T1000 (cell line): ENCODE data around the gene ORC4.

Experiments
- DNase-seq: peaks from one replicate; lab custom pipeline; 2025; ENCODE audit warnings: mixed read lengths; lab: John Stamatoyannopoulos, UW

Gene ORC4

DNA sequence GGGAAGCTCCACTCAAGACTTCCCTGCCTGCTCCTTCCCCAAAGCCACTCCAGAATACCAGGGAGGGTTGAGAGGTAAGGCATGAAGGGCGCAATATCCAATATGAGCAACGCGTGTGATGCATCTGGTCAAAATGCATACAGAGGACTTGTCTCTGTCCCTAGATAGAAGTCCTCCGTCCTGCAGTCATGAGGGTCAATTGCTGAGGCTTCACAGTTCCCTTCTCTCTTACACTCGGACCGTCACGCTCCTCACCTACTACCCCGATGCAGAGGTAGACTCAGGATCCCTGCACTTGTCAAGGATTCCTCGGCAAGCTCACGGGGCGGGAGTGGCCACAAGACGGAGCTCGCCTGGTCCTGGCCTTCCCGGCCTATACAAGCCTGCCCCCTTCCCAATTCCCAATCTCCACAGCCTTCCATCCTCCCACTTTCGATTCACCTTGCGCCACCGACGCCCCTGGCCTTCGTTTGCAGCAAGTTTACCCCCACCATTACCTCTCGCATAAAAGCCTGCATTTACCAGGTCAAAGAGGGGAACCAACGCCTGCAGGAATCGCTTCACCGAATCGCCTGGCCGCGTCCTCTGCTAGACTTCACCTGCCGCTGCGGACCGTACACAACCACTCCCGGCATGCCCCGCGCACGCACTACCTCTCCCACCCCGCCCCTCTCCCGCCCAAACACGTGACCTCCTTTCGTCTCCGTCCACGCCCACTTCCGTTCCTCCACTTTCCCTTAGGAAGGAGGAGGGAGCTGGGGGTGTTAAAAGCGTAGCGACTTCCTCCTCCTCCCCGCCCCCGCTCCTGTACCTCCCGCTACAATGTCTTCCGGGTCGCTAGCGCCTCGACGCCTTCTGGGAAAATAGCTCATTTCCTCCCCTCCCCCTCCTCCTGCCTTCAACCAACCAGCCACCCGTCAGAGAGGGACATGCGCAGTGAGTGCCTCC lies at the start of gene ORC4:
Gene ORC4, minus strand, starts transcription at position 627 of the 948 bp plus-strand sequence. CDS start 44,779 bp downstream, outside the sequence.
- peak; percentile 96 for DNase-seq

DNA sequence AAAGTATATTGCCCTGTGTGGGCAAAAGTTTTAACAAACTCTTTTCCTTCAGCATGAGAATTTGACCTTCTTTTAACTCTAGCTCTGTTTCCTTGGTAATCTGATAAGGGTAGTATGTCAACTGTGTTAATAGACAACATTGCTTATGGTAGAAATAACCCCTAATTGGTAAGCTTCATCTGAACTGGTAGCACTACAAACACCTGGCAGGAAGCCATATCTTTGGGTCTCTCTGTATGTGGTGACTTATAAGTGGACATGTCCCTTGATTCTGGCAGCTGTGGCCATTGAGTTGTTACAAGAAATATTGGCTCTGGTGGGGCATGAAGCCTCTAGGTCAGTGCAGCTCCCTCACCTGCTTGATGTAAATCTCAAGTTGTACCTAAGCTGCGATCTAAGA lies 47.3 kb upstream of the ORC4 start:
- no peak for DNase-seq

DNA sequence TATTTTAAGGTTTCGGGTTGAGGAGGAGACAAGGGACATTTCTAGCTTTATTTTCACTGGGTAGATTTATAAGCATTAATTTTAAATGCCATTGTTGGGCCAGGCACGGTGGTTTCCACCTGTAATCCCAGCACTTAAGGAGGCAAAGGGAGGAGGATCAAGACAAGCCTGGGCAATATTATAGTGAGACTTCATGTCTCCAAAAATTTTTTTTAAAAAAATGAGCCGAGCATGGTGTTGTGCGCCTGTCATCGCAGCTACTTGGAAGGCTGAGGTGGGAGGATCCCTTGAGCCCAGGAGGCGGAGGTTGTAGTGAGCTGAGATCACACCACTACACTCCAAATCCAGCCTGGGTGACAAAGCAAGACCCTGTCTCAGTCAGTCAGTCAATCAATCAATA lies 45.4 kb upstream of the ORC4 start:
- DNase-seq = no peak

DNA sequence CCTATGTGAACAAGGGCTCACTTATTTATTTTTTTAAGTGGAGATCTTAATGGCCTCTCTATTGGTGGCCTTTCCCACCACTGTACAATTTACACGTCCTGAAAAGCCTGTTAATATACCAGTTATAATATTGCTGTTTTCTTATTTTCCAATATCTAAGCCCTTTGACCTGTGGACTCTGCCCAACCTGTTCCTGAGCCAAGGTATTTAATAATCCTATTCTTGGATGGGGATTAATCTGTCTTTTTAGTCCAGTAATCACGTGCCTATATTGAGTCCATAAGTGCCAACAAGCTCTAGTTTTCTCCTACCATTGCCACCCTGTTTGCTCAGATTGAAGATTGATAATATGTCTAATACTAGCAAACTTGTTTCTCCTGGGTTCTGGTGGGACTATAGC lies 43.1 kb upstream of the ORC4 start:
- DNase-seq = no peak

DNA sequence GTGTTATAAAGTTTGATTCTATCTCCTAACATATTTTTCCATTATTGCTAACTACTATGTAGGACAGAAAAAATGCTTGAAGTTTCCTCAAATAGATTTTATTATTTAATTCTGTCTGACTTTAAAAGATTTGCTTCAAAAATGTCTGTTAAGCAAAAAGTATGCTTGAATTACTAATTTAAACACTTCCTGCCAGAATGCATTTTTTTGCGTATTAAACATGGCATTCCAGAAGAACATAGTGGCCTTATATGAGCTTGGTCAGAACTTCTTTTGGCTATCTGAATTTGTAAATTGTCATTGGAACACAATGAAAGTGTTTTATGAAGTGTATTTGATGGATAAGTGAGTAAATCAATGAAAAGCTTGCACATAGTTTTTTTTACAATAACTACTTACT lies 38.1 kb upstream of the ORC4 start:
- DNase-seq = no peak

DNA sequence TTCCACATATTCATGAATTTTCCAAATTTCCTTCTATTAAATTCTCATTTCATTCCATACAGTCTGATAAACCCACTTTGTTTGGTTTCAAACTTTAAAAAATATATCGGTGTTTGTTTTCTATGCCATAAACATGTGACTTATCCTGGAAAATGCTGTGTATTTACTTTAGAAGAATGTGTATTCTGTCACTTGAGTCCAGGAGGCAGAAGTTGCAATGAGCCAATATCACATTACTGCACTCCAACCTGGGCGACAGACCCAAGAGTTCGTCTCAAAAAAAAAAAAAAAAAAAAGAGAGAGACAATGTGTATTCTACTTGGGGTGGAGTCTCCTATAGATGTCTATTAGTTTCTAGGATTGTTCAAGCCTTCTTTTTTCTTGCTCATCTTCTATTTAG lies 32.1 kb upstream of the ORC4 start:
- no peak for DNase-seq

DNA sequence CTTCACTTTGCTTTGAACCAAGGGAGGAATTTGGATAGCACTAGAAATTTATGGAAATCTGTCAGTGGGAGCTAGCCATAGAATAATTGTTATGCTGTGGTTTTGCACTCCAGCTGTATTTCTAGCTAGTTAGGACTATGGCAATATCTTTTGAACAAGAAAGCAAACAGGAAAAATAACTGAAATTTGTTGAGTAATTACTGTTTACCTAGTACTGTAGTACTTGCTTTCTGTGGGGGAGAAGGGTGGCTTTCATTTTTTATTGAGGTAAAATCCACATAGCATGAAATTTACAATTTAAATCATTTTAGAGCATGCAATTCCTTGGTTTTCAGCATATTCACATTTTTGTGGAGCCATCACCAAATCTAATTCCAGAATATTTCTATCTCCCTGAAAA lies 28.7 kb upstream of the ORC4 start:
- no peak for DNase-seq

DNA sequence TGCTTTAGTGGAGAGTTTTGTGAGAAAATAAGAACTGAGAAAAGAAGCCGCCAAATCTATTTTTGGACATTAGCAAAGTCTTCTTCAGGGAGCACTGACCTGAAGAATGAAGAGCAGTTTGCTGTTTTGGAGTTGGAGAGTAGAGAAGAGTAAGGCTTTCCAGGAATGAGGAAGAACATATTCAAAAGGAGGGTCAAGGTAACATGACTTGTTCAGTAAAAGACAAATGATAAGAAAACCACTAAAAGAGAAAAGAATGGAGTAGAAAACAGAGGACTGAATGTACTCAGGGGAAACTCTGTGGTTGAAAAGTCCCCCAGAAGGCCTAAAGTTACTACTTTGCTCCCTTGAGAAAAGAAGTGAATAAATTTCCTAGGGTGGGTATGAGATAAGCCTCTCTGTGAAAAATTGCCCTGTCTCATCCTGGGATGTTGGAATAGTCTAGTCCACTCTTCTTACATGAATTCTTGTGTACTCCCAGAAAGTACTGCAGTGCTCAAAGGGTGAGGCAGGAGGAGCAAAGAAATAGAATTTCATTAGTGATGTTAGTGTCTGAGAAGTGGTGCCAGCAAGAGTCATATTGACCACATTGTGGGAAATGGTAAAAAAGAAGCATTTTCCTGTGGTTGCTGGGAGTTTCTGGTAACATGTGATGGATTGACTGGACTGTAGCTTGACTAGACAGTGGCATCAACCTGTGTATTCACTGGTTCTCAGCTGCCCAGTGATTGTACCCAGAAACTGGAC lies 28.1 kb upstream of the ORC4 start:
- DNase-seq = no peak

DNA sequence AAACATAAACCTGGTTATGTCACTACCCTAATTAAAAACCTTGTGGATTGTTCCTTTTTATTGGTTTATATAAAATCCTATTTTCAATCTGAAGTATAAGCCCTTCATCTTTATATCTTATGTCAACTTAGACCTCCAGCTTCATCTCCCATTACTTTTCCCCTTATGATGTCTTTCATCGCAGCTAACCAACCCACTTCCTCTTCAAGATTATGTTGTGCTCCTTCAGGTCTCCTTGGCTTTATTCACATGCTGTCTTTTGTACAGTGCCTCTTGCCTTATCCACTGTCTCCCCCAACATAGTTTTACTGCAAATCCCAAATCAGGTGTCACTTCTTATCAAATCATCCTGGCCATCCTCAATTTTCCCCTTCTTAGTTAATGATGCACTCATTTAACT lies 26.3 kb upstream of the ORC4 start:
- no peak for DNase-seq

DNA sequence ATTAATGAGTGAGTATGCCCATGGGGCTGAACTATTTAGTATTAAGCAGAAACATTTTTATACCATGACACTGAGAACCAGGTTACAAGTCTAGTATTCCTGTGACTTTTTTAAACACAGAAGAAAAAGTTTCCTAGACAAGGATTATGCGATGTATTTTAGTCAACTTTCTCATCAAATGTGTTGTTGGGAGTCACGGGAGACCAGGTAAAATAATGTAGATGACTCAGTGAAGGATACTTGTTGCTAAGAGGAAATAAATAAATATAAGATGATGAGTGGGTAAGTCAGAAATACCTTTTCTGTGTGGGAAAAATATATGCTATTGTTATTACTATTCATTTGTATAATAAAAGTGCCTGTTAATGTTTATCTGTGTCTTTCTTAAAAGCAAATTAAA lies 23.8 kb upstream of the ORC4 start:
- no peak for DNase-seq

DNA sequence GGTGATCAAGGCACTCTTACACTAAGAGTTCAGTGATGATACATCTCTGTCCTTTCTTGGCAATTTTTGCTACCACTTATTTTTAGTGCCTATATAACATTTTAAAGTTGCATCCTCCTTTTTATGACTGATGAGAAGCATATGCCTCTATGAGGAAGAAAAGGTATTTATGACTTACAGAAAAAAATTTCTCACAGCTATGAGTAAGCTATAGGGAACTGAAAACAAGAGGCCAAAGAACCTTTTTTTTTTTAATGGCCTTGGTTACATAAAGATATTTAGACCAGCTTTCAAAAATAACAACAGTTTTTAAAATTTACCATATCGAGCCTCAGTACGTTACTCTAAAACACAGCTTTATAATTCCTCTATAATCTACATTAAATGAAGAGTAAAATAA lies 21.7 kb upstream of the ORC4 start:
- no peak for DNase-seq

DNA sequence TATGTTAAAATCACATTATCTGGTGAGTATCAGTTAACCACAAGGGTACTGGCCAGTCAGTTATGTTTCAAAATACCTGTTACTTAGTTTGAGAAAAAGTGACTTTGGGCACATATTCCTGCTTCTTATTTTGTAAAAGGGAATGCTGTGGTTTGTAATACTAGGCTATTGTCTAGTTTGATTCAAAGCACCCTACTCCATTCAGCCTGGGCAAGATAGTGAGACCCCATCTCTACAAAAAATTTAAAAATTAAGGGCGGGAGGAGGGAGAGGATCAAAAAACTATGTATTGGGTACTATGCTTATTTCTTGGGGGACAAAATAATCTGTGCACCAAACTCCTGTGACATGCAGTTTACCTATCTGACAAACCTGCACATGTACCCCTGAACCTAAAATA lies 19.2 kb upstream of the ORC4 start:
- DNase-seq = no peak

DNA sequence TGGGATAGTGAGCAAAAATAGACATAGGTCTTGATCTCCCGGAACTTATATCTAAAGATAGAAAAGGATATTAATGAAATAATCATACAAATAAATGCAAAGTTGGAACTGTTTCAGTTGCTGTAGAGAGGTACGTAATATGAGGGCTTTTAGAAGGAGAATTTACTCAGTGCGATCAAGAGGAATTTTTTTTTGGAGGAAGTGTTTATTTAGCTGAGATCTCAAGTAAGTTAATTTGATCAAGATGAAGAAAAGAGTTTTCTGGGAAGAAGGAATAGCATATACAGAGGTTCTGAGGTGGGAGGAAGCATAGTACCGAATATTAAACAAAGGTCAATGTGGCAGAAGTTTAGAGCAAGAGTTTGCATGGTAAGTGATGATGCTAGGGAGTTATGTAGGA lies 11.7 kb upstream of the ORC4 start:
- no peak for DNase-seq

DNA sequence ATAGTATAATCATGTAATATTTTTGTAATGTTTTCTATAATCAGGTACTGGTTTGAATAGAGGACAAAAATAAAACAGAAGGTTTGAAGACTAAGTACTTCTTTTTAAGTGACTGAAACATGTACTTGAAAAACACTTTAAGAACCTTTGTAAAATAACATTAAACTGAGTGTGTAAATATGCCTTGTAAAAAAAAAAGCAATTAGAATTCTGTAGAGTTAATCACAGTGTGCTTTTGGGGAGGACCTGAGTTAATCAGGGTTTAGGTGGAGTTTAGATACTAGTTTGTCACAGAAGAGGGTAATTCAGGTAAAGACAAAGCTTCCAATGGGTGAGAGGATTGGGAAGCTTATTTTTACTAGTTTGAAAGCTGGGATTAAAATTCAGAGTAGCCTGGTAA lies 10.6 kb upstream of the ORC4 start:
- no peak for DNase-seq

DNA sequence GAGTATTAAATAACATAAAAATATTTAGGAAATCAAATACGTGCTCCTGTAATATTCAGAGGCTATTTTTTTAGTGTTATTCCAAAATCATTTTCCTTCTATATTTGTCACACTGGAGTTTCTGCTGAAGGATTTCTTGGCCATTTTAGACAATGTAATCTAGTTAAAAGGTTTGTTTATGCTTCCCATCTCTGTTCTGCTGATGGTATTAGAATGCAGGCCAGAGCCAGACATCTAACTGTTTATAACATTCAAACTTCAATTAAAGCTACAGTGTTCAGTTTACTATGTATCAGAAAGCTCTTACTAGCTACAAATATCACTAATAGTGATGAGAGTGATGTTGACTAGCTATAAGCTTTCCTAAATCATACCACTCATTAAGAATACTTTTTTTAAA lies 8.2 kb upstream of the ORC4 start:
- DNase-seq = no peak

DNA sequence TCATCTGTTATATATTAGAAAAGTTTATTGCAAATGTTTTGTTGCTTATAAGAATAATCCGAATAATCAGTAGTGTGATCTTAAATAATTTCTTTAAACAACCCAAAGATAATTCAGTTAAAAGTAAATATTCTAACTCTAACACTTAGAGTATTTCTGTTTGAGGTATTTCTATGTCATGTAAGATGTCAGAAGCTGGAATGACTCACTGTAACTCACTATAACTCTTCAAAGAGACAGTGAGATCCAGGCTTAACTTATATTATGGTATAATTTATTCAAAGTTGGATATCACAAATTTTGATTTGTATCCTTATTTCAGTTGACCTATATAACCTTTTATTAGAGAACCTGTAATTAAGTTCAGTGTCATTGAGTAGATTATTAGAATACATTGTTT lies 7.3 kb upstream of the ORC4 start:
- no peak for DNase-seq

DNA sequence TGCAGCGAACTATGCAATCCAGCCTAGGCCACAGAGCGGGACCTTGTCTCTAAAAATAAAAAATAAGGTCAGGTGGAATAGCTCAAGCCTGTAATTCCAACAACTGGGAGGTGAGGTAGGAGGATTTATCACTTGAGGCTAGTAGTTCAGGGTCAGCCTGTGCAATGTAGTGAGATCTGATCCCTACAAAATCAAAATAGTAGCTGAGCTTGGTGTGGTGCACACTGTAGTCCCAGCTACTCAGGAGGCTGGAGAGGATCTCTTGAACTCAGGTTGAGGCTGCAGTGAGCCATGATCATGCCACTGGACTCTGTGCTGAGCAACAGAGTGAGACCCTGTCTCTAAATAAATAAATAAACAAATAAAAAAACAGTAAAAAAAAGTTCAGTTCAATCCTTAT lies 6.0 kb upstream of the ORC4 start:
- no peak for DNase-seq

DNA sequence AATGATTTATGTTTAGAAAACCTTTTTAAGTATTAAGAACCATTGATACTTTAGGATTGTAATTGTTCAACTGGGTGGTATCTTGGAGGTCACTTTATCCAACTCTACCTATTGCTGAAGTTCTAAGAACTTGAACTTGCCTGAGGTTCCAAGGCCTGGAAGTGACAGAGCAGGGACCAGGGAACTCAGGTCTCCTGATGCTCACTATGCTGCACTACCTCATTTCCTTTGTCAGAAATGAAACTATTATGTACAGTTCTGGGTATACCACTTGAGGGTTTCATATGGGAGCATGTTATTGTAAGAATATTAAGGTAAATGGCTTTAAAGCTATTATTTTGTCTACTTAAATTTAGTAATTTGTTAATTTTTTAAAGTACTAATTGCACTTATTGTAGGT lies 3.3 kb upstream of the ORC4 start:
- DNase-seq = no peak

DNA sequence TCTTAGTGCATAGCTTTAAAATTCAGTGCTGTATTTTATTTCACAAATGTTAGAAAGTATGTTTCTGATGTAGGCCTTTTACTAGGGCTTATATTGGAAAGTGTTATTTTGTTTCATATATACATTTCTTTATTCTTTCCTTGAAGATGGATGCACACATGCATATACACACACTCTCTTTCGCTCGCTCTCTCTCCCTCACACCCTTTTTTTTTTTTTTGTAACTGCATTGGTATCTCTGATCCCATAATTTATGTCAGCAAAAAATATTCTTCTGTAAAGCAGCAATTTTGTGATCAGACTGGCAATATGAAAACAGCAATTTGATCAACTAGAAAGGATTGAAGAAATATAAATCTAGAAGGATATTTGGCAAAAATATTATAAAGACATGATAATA lies 2.3 kb upstream of the ORC4 start:
- no peak for DNase-seq

DNA sequence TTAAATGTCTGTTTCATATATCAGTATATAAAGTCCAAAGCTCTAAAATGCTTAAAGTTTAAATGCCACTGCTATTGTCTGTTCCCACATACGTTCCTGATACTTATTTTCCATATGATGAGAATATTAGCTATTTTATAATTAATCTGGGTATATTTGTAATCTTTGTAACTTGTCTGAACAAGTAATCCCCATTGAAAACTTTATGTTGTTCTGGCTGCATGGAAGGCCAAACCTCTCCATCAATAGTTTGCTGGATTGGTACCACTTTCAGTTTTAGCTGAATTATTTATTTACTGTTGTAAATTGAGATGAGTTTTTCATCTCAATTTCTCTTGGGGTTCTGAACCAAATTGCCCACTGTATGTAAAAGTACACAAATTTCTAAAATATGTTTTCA lies 1.8 kb upstream of the ORC4 start:
- no peak for DNase-seq

DNA sequence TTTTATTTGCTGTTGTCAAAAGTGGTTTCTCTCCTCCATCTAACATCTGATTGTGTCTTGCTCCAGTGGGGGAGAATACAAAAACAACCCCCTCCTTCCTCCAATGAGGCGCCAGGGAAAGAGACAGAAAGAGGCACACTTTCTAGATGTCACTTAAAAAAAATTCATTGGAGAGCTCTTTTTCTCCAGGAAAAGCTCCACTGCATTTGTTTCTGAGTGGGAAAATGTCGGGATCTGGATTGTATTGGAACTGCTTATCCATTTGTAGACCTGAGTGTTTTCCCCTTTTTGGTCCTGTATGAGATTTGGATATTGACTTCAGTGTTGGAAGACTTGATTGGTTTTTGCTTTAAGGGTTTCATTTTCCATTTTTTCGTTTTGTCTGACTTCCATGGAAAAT lies 1.3 kb upstream of the ORC4 start:
- DNase-seq = no peak

DNA sequence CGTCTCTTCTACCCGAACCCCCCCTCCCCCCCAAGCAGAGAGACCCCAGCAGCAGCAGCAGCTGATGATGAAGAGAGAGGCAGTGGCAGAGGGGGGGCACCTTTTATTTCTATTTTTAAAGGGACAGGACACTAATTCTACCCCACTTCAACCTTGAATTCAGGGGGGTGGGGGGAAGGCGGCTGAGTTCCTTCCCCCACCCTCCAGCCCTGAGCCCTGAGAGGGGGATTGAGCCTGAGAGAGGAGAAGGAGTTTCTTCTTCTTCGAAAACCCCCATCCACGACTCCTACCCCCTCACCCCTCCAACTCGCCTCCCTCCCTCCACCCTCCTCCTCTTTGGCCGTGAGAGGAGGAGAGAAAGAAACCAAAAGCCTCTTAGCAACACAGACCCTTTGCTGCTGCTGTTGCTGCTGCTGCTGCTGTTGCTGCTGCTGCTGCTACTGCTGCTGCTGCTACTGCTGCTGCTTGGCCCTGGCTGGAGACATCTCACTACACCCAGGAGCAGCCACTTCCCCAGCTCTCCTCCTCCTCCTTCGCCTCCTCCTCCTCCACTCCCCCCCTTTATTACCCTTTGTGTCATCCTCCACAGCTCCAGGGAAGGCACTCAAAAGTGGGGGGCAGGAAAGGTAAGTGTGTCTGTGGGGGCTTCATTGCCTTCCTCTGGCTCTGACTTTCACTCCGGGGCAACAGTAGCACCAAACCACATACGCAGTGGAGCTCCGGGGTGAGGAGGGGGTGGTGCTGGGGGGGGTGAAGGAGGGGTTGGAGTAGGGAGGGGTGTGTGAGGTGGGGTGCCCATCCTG lies 723 bp upstream of the ORC4 start, which contains the start of gene MBD5:
Gene MBD5, plus strand, starts transcription at position 33 of the 803 bp plus-strand sequence.
- DNase-seq = no peak
